HEK293T (cell line): ENCODE results near the gene HMGN3.
"Not testable (repeated sequence)": the region's sequence is repeated elsewhere in the genome, so short reads cannot be mapped to it uniquely, and the experiment has no call there.

Experiments
- CTCF ChIA-PET: fragments of 350-600 bp; formaldehyde crosslinking; extraction: SDS; loops from one replicate; lab custom pipeline; 2021; ENCODE audit warnings: antibody characterized with exemption, inconsistent platforms; lab: Yijun Ruan, JAX
- POLR2A ChIA-PET: fragments of 350-600 bp; formaldehyde crosslinking; extraction: SDS; loops from one replicate; lab custom pipeline; 2020; ENCODE audit warnings: antibody characterized with exemption, inconsistent platforms; lab: Yijun Ruan, JAX
- DNase-seq: peaks from one replicate; pipeline ENCODE4 v3.0.0; 2012; ENCODE audit warnings: mixed read lengths; ENCODE audit errors: extremely low spot score
- ARNT ChIP-seq: fragments of 450-650 bp; IDR thresholded peaks from 2 replicates; pipeline ENCODE4 v1.6.1; 2017; ENCODE audit warnings: mild to moderate bottlenecking
- BHLHE40 ChIP-seq: fragments of 450-650 bp; IDR thresholded peaks from 2 replicates; pipeline ENCODE4 v1.6.1; 2016; ENCODE audit warnings: mild to moderate bottlenecking, moderate library complexity, borderline replicate concordance
- CTBP1 ChIP-seq: fragments of 450-650 bp; IDR thresholded peaks from 2 replicates; pipeline ENCODE4 v1.6.1; 2016; ENCODE audit warnings: borderline replicate concordance
- ELF4 ChIP-seq: fragments of 450-650 bp; IDR thresholded peaks from 2 replicates; pipeline ENCODE4 v1.6.1; 2017; ENCODE audit warnings: antibody characterized with exemption
- FOXA1 ChIP-seq: fragments of 450-650 bp; IDR thresholded peaks from 2 replicates; pipeline ENCODE4 v1.6.1; 2016; ENCODE audit warnings: mild to moderate bottlenecking
- FOXK2 ChIP-seq: fragments of 450-650 bp; IDR thresholded peaks from 2 replicates; pipeline ENCODE4 v1.6.1; 2016; ENCODE audit warnings: mild to moderate bottlenecking
- FOXM1 ChIP-seq: fragments of 450-650 bp; IDR thresholded peaks from 2 replicates; pipeline ENCODE4 v1.6.1; 2017; ENCODE audit warnings: mild to moderate bottlenecking, borderline replicate concordance
- HDGF ChIP-seq: fragments of 450-650 bp; IDR thresholded peaks from 2 replicates; pipeline ENCODE4 v1.6.1; 2017; ENCODE audit warnings: antibody characterized with exemption, borderline replicate concordance
- L3MBTL2 ChIP-seq: fragments of 450-650 bp; conservative IDR thresholded peaks from 2 replicates; pipeline ENCODE4 v1.6.1; 2016; ENCODE audit warnings: mild to moderate bottlenecking
- LEF1 ChIP-seq: fragments of 450-650 bp; IDR thresholded peaks from 2 replicates; pipeline ENCODE4 v1.6.1; 2017; ENCODE audit warnings: mild to moderate bottlenecking, borderline replicate concordance
- NFRKB ChIP-seq: fragments of 450-650 bp; IDR thresholded peaks from 2 replicates; pipeline ENCODE4 v1.6.1; 2016; ENCODE audit warnings: mild to moderate bottlenecking, moderate library complexity
- PKNOX1 ChIP-seq: fragments of 450-650 bp; IDR thresholded peaks from 2 replicates; pipeline ENCODE4 v1.6.1; 2016
- SUZ12 ChIP-seq: fragments of 450-650 bp; IDR thresholded peaks from 2 replicates; pipeline ENCODE4 v1.6.1; 2016; ENCODE audit warnings: mild to moderate bottlenecking
- TARDBP ChIP-seq: fragments of 450-650 bp; IDR thresholded peaks from 2 replicates; pipeline ENCODE4 v1.6.1; 2016
- ZNF384 ChIP-seq: fragments of 450-650 bp; IDR thresholded peaks from 2 replicates; pipeline ENCODE4 v1.6.1; 2016

The HMGN3 gene

GRCh38 chr6:79263359-79263758 lies 28.9 kb upstream of the HMGN3 start:
- ChIA-PET POLR2A (no interaction called here), CTCF (no interaction called here)
- TF ChIP-seq FOXA1 = no peak
- no peak for TF ChIP-seq TARDBP
- TF ChIP-seq LEF1 = no peak
- TF ChIP-seq CTBP1 = no peak
- no peak for TF ChIP-seq ELF4
- DNase-seq = no peak

GRCh38 chr6:79261666-79262065 lies 27.2 kb upstream of the HMGN3 start:
- ChIA-PET CTCF (interaction anchor here (0.6 kb wide), 1 partner anchor 11 kb away, joined by 4 read pairs; no protein-coding TSS in a partner anchor), POLR2A (no interaction called here)
- no peak for DNase-seq
- no peak for TF ChIP-seq CTBP1
- TF ChIP-seq NFRKB = no peak
- TF ChIP-seq ARNT = no peak
- TF ChIP-seq PKNOX1 = no peak
- no peak for TF ChIP-seq SUZ12
- TF ChIP-seq LEF1 = no peak
- TF ChIP-seq BHLHE40 = no peak
- no peak for TF ChIP-seq FOXA1
- TF ChIP-seq FOXM1 = no peak
- no peak for TF ChIP-seq L3MBTL2
- no peak for TF ChIP-seq FOXK2
- no peak for TF ChIP-seq ZNF384

GRCh38 chr6:79260772-79261171 lies 26.3 kb upstream of the HMGN3 start:
- DNase-seq = no peak
- no peak for TF ChIP-seq SUZ12
- no peak for TF ChIP-seq ZNF384
- no peak for TF ChIP-seq ARNT
- TF ChIP-seq BHLHE40 = no peak
- TF ChIP-seq FOXA1 = no peak
- ChIA-PET POLR2A (no interaction called here), CTCF (no interaction called here)

- ChIA-PET CTCF (no interaction called here), POLR2A (no interaction called here)
- DNase-seq = no peak
- TF ChIP-seq PKNOX1 (no peak), FOXA1 (no peak), NFRKB (no peak), SUZ12 (no peak), CTBP1 (no peak), FOXM1 (no peak), FOXK2 (no peak)
Observed at GRCh38 chr6:79257381-79258205, 23.1 kb upstream of the HMGN3 start.

- CTCF ChIA-PET, DNase-seq, POLR2A ChIA-PET: not testable (repeated sequence)
Observed at GRCh38 chr6:79256770-79257169, 22.3 kb upstream of the HMGN3 start.

GRCh38 chr6:79255086-79255485 lies 20.6 kb upstream of the HMGN3 start:
- DNase-seq, CTCF ChIA-PET, POLR2A ChIA-PET: not testable (repeated sequence)

GRCh38 chr6:79250559-79250958 lies 16.1 kb upstream of the HMGN3 start:
- POLR2A ChIA-PET = no interaction called here
- CTCF ChIA-PET = interaction anchor here (0.6 to 1.4 kb wide), 4 partner anchors 11 to 84 kb away, joined by 3 to 4 read pairs (median 3); no protein-coding TSS in a partner anchor
- no peak for TF ChIP-seq ARNT
- no peak for TF ChIP-seq TARDBP
- TF ChIP-seq LEF1 = no peak
- TF ChIP-seq NFRKB = no peak
- no peak for TF ChIP-seq HDGF
- TF ChIP-seq PKNOX1 = no peak
- TF ChIP-seq L3MBTL2 = no peak
- TF ChIP-seq FOXK2 = no peak
- no peak for DNase-seq

- ChIA-PET CTCF (interaction anchor here (0.6 to 1.4 kb wide), 4 partner anchors 12 to 85 kb away, joined by 3 to 4 read pairs (median 3); no protein-coding TSS in a partner anchor), POLR2A (no interaction called here)
- TF ChIP-seq ELF4 (no peak), PKNOX1 (peak; percentile 46), ZNF384 (peak; percentile 97)
- peak; percentile 13 for DNase-seq
Observed at GRCh38 chr6:79250107-79250514, 15.6 kb upstream of the HMGN3 start.
